Smooth muscle cell (in vitro differentiated cells): ENCODE data around the gene HNRNPH3. TPM values are rescaled to one million over a fixed set of nuclear protein-coding genes. Genes with fewer than 3 reads are reported as not detected.
A peak's percentile ranks its signal among the peaks of the same experiment; 100 is the strongest.

Source experiments
- DNase-seq: peaks from one replicate; lab custom pipeline; 2025; ENCODE audit not compliant: unreplicated experiment; lab: John Stamatoyannopoulos, UW
- H2AFZ ChIP-seq: fragments of 200-600 bp; sonication (generic); 2 replicates; pipeline ENCODE4 v1.6.0; 2016; ENCODE audit warnings: antibody characterized with exemption, low read depth, mild to moderate bottlenecking
- H3F3A ChIP-seq: fragments of 200-600 bp; sonication (generic); 2 replicates; pipeline ENCODE4 v1.6.0; 2017; ENCODE audit warnings: antibody characterized with exemption, low read depth
- H3K27ac ChIP-seq: fragments of 200-600 bp; sonication (generic); 2 replicates; pipeline ENCODE4 v1.5.1; 2016; ENCODE audit warnings: low read depth, mild to moderate bottlenecking
- H3K27me3 ChIP-seq: fragments of 200-600 bp; sonication (generic); 2 replicates; pipeline ENCODE4 v1.6.1; 2016; ENCODE audit warnings: low read depth, mild to moderate bottlenecking
- H3K36me3 ChIP-seq: fragments of 200-600 bp; sonication (generic); 2 replicates; pipeline ENCODE4 v1.5.1; 2016; ENCODE audit warnings: low read depth
- H3K4me1 ChIP-seq: fragments of 200-600 bp; sonication (generic); 2 replicates; pipeline ENCODE4 v1.5.1; 2016; ENCODE audit warnings: low read depth
- H3K4me2 ChIP-seq: fragments of 200-600 bp; sonication (generic); 2 replicates; pipeline ENCODE4 v1.6.0; 2016; ENCODE audit warnings: mild to moderate bottlenecking
- H3K4me3 ChIP-seq: fragments of 200-600 bp; sonication (generic); 2 replicates; pipeline ENCODE4 v1.5.1; 2016; ENCODE audit warnings: mild to moderate bottlenecking
- H3K79me2 ChIP-seq: fragments of 200-600 bp; sonication (generic); 2 replicates; pipeline ENCODE4 v1.6.0; 2016; ENCODE audit warnings: low read depth, mild to moderate bottlenecking
- H3K9ac ChIP-seq: fragments of 200-600 bp; sonication (generic); 2 replicates; pipeline ENCODE4 v1.6.0; 2016; ENCODE audit warnings: low read depth
- H3K9me3 ChIP-seq: fragments of 200-600 bp; sonication (generic); replicated peaks from 2 replicates; pipeline ENCODE4 v1.5.1; 2016; ENCODE audit warnings: low read depth
- H4K20me1 ChIP-seq: fragments of 200-600 bp; sonication (generic); 2 replicates; pipeline ENCODE4 v1.6.0; 2016; ENCODE audit warnings: low read depth
- CTCF ChIP-seq: fragments of 200-600 bp; sonication (generic); IDR thresholded peaks from 2 replicates; pipeline ENCODE4 v1.5.1; 2017; ENCODE audit warnings: borderline replicate concordance, mild to moderate bottlenecking, antibody characterized with exemption; ENCODE audit not compliant: insufficient read depth, poor library complexity, severe bottlenecking
- WGBS: methylation state at CpG from one replicate; pipeline ENCODE4 v1.1.7; 2016; ENCODE audit warnings: low lambda C conversion rate; 5-methylcytosine and 5-hydroxymethylcytosine counted together
- polyA plus RNA-seq: library from polyadenylated mRNA; unstranded; fragments of >200 nt; fragmentation: Nextera tagmentation; extraction: Ambion mirVana; gene quantifications from 2 replicates; pipeline ENCODE4 v1.2.1, GENCODE V29; 2016
- total RNA-seq: library from RNA; depleted of rRNA; stranded (reverse); fragments of >200 nt; gene quantifications from 2 replicates; pipeline ENCODE4 v1.2.3, GENCODE V29; 2014

HNRNPH3 gene
- total RNA-seq (21.4 and 31.2 TPM in 2 replicates), polyA plus RNA-seq (143 and 159 TPM in 2 replicates)

- Histone ChIP-seq H3K27me3 (no peaks in the 10 kb centered on the region), H3K9ac (peak within 1 kb of the TSS; percentile 98), H4K20me1 (peaks cover 41% of the 10 kb centered on the region), H3K79me2 (peaks cover 48% of the 10 kb centered on the region), H2AFZ (peak within 1 kb of the TSS; percentile 90), H3K4me3 (peak within 1 kb of the TSS; percentile 94), H3K27ac (peak within 1 kb of the TSS; percentile 93), H3K9me3 (no peaks in the 10 kb centered on the region), H3F3A (peaks cover 11% of the 10 kb centered on the region), H3K4me2 (peak within 1 kb of the TSS; percentile 92), H3K36me3 (no peaks in the 10 kb centered on the region), H3K4me1 (peaks cover 41% of the 10 kb centered on the region)
- no peak for TF ChIP-seq CTCF
- WGBS, result under 1% methylated on average over 72 of the region's 73 CpGs
- peak; percentile 87 for DNase-seq
These were observed at the start of gene HNRNPH3 for GRCh38 chr10:68331455-68332258. Gene HNRNPH3, plus strand, starts transcription at chr10:68332064. Its CDS starts 5,158 bp downstream, at chr10:68337222.

GRCh38 chr10:68284062-68285001, 47.5 kb upstream of the HNRNPH3 start:
- WGBS, result 72% methylated on average over 9 of the region's 9 CpGs
- Histone ChIP-seq H3K9me3 (no peaks in the 10 kb centered on the region), H3K79me2 (no peaks in the 10 kb centered on the region), H4K20me1 (no peaks in the 10 kb centered on the region), H3K4me2 (no peak overlapping the region), H3K4me1 (peaks cover 7% of the 10 kb centered on the region), H3F3A (no peaks in the 10 kb centered on the region), H2AFZ (no peak overlapping the region), H3K36me3 (no peaks in the 10 kb centered on the region), H3K9ac (no peak overlapping the region), H3K4me3 (no peak overlapping the region), H3K27me3 (no peaks in the 10 kb centered on the region), H3K27ac (no peak overlapping the region)
- DNase-seq, result no peak
- no peak for TF ChIP-seq CTCF

- Histone ChIP-seq H4K20me1 (no peaks in the 10 kb centered on the region), H3K27ac (no peak overlapping the region), H3K79me2 (no peaks in the 10 kb centered on the region), H3K9ac (no peak overlapping the region), H3K36me3 (no peaks in the 10 kb centered on the region), H2AFZ (no peak overlapping the region), H3K9me3 (no peaks in the 10 kb centered on the region), H3K4me2 (no peak overlapping the region), H3F3A (no peaks in the 10 kb centered on the region), H3K27me3 (no peaks in the 10 kb centered on the region), H3K4me1 (peaks cover 7% of the 10 kb centered on the region), H3K4me3 (no peak overlapping the region)
- 73% methylated on average over 4 of the region's 4 CpGs for WGBS
- DNase-seq, result no peak
- TF ChIP-seq CTCF, result no peak
These were observed 43.1 kb upstream of the HNRNPH3 start for GRCh38 chr10:68288717-68289116.
